GM12874 (cell line): Measurements from ENCODE around the gene CALHM2.

Experiments used
- TF ChIP-seq, protein P1 (sequence below): IDR thresholded peaks from 2 replicates; pipeline ENCODE4 v1.5.1; 2011; ENCODE audit warnings: low read depth, mild to moderate bottlenecking, control low read depth, low read length, moderate library complexity; ENCODE audit not compliant: insufficient read depth

CALHM2 gene

DNA sequence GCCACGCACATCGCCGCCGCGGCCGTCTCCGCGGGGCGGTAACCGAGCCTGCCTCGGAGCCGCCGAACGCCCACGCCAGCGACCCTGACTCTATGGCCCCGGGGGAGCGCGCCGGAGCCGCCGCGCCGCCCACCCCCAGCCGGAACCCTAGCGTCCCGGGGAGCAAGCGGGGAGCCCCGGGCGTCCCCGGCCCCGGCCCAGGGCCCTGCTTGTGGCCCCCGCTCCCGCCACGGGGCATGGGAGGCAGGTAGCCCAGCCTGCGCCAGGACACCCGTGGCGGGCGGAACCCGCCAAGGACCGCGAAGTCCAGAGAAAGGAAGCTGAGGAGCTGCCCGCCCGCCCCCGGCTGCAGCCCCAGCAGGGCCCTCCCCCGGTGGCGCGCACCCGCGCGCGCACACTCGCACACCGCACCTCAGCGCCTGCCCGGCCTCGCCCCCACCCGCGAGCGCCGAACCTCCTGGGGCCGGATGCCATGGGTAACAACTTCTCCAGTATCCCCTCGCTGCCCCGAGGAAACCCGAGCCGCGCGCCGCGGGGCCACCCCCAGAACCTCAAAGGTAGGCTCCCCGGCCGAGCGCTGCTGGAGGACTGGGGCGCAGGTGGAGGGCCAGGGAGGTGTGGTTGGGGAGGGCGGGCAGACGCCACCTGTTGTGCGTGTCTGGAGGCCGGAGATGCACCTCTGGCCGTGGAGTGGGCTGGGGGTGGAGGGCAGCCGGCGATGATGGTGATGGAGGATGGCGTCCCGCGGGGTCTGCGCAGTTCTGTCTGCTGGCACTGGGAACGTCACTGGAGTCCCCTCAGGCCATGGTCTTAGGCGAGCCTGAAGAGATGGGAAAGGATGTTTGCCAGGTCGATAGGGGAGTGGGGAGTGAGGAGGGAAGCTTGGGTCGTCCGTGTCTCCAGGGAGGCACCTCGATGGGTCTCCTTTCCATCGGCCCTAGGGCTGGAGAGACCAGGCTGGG, 42.0 kb upstream of the CALHM2 start:
- TF ChIP-seq, protein P1, sequence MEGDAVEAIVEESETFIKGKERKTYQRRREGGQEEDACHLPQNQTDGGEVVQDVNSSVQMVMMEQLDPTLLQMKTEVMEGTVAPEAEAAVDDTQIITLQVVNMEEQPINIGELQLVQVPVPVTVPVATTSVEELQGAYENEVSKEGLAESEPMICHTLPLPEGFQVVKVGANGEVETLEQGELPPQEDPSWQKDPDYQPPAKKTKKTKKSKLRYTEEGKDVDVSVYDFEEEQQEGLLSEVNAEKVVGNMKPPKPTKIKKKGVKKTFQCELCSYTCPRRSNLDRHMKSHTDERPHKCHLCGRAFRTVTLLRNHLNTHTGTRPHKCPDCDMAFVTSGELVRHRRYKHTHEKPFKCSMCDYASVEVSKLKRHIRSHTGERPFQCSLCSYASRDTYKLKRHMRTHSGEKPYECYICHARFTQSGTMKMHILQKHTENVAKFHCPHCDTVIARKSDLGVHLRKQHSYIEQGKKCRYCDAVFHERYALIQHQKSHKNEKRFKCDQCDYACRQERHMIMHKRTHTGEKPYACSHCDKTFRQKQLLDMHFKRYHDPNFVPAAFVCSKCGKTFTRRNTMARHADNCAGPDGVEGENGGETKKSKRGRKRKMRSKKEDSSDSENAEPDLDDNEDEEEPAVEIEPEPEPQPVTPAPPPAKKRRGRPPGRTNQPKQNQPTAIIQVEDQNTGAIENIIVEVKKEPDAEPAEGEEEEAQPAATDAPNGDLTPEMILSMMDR, result no peak

DNA sequence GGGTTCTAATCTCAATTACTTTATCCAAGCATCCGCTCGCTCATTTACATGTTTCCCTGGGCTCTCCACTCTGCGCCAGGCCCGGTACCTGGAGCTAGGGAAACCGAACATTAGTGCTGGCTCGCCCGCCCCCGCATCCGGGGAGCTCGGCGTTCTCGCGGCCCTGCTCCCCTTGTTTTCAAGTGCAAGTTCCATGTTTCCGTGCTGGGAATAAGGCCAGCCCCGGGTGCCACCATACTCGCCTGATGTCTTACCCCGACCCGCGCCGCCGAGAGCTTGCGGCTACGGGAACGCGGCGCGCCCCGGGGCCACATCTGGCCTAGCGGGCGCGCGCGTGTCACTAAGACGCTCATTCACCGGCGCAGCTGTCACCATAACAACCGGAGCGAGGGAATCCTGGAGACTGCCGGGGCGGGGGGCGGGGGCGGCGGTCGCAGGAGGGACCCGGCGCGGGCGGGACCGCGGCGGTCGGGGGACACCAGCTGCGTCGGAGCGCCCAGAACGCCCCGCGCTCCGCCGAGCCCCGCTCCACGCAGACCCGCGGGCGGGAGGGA, 41.3 kb upstream of the CALHM2 start, which contains the start of gene NEURL1:
Gene NEURL1 (plus strand): TSS at position 344 of the 554 bp plus-strand sequence. CDS start 683 bp downstream, outside the sequence.
- TF ChIP-seq, protein P1, result no peak

DNA sequence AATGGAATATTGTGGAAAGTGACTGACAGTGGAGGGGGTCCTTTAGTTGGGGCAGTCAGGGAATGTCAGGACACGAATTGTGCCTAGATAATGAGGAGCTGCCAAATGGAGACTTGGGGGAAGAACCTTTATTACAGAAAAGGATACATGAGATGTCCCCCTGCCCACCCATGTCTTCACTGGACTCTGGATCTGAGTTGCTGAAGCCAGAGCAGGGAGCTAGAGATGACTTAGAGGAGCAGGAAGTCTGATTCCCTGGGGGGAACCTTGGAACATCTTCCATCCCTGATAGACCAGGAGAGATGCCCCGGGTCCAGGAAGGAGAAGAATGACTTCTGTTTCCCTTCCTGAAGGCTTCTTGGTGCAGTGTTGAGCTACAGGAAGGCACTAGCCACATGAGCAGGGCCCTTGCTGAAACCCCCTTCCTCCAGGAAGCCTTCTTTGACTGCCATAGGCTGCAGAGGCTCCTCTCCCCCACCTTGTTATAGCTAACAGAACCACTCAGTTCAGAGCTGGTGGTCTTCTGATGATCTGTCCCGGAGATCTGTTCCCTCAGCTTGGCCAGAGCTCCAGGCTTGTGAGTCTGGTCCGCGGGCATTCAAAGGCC, 40.6 kb upstream of the CALHM2 start:
- TF ChIP-seq, protein P1, result no peak

DNA sequence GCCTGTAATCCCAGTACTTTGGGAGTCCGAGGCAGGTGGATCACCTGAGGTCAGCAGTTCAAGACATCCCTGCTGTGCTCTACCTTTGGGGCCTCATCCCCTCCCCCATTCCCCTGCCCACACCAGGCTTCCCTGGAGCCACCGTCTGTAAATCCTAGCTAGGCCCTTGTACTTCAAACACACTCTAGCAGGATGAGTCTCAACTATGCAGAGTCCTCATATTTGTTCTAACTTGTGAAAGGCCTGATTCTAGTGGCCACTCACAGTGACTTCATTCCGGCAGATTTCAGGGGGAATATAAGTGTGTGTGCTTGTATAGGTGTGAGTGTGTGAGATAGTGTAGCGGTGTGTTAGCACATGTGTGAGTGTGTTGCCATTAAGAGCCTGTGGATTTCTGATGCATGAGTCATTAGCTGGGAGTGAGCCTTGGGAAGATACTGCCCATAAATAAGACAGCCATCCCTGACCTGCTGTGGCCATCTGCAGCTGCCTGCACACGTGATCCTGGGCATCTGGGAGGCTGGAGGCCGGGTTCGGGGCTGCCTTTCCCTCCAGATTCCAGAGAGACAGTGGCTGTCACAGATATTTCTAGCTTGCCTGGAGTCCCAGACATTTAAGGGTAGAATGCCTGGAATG, 39.7 kb upstream of the CALHM2 start:
- TF ChIP-seq, protein P1, result no peak

DNA sequence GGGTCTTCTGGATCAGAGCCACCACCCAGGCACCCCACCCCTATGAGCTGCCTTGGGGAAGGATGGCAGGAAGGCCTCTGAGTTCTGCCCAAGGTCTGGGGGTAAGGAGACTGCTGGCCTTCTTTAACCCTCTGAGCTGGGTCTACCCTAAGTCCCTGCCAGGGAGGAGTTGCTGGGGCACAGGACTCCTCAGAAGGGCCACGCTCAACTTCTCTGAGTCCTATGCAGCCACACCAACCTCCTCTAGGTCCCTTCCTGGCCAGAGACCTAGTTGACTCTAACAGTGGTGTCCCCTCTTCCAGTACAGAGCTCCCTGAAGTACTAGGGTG, 38.8 kb upstream of the CALHM2 start:
- TF ChIP-seq, protein P1, result no peak

DNA sequence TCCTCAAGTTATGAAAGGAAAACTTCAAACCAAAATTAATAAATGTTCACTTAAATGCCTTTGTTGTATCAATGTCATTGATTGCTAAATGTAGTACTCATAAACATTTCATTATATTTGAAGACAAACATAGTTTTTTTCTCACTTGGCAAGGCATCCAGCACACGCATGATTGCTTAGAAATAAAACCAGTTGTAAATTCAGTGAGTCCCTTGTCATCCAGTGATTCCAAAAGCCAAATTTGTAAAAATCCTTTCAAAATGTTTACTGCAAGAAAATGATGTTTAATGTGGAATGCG, 35.2 kb upstream of the CALHM2 start:
- TF ChIP-seq, protein P1, result no peak

DNA sequence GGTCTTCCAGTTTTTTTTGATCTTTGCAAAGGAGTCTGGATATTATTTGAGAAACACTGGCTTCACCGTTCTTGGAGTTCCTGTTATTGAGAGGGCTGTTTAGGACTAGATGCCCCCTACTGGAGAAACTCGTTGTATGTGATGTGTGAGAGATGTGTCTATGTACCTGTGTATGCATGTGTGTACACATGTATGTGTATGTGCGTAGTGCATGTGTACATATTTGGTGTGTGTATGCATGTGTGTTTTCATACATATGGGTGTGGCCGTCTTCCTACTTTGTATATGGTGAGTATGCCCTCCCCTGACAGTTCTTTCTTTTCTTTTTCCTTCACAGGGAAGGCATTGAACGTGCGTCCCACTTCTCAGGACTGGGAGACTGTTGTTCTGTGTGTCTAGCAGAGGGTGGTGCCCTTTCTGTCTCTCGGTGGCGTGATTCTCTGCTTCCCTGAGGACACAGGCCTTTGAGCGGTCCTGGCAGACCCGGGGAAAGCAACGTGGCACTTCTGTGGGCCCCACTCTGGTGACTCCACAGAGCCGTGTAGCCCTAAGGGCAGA, 29.9 kb upstream of the CALHM2 start:
- TF ChIP-seq, protein P1, result peak; percentile 69
